Measurements from ENCODE around the gene C19orf81. TPM values are rescaled to one million over a fixed set of nuclear protein-coding genes. Genes with fewer than 3 reads are reported as not detected.

Gene C19orf81
- total and polyA plus RNA-seq, 2 of the 13 experiments (the other 11 are each of a cell fraction or from before 2014, with no cell fraction given): not detected

DNA sequence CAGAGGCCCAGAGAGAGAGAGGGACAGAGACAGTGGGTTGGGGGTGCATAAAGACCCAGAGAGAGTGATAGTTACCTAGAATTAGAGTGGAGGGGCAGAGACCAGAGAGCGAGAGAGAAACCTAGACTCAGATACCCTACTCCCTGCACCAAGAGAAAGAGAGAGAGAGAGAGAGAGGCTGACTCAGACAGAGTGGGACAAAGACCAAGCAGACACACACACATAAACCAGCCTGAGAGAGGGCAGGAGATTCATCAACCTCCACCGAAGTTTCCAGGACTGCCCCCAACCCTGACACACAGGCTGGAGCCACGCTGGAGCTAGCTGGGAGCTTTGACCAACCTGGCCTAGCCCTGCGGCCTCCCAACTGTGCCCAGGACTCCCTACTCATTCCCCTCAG, 22.4 kb upstream of the C19orf81 start (continued):
- TF ChIP-seq REST (IDR thresholded peaks at IDR 0.05; ENCODE audit: borderline replicate concordance in 1 of 2, low read depth in 1 of 2, low read length in 2 of 2): no peak
- TF ChIP-seq RAD51 (IDR thresholded peaks at IDR 0.05; ENCODE audit: borderline replicate concordance): no peak
- TF ChIP-seq ZNF501 (CRISPR knock-in tag; IDR thresholded peaks at IDR 0.05): no peak

- no TSS peak for BruUV-seq (replicated peaks)
- H3K36me3 ChIP-seq (replicated peaks in 1 of 2; ENCODE audit: control insufficient read depth in 1 of 2, insufficient read depth in 2 of 2, low read length in 2 of 2): no peaks in the 10 kb centered on the region
- no peak overlapping the region for H3K27ac ChIP-seq (ENCODE audit: extremely low read length, insufficient read depth, low read length)
- no peaks in the 10 kb centered on the region for H3K4me1 ChIP-seq (ENCODE audit: insufficient read depth, low read length)
- ATAC-seq (no peak), FAIRE-seq (no peak), DNase-seq (ENCODE audit: low spot score) (no peak)
- WGBS (ENCODE audit: low lambda C conversion rate): 40% methylated on average over 5 of the region's 5 CpGs
- H3K4me2 ChIP-seq (ENCODE audit: low read depth, low read length): no peak overlapping the region
- intact Hi-C loops (cut with micrococcal nuclease; ENCODE audit: unreplicated experiment) (no loop called here), in situ Hi-C loops (cut with HindIII; ENCODE audit: extremely low pct_ligation_motif_present, low pct_unique_long_range_greater_than_20kb) (no loop called here)
- ChIA-PET CTCF (ENCODE audit: low intra/inter-chr PET ratio, low total read pairs) (no interaction called here), POLR2A (no interaction called here)
- H3K27me3 ChIP-seq (ENCODE audit: control insufficient read depth in 1 of 2, insufficient read depth in 2 of 2, low read length in 2 of 2): peaks cover 2 to 7% of the 10 kb centered on the region in 2 experiments; a peak in 2 of 5 replicates
- no peak overlapping the region for H3K4me3 ChIP-seq (replicated peaks in 1 of 3; ENCODE audit: insufficient read depth in 1 of 3, low read depth in 2 of 3, low read length in 3 of 3)
- no peaks in the 10 kb centered on the region for H3K79me2 ChIP-seq (ENCODE audit: insufficient read depth, low read length)
- H3K9me3 ChIP-seq (ENCODE audit: low read length): peaks cover 3% of the 10 kb centered on the region
- H4K20me1 ChIP-seq (ENCODE audit: insufficient read depth, low read length): no peaks in the 10 kb centered on the region
- no peak overlapping the region for H2AFZ ChIP-seq (ENCODE audit: low read length)
- H3K9ac ChIP-seq (ENCODE audit: insufficient read depth, low read depth, low read length): no peak overlapping the region
- TF ChIP-seq ATRX (CRISPR knock-in tag; IDR thresholded peaks at IDR 0.05; ENCODE audit: borderline replicate concordance) (no peak), RXRA (CRISPR knock-in tag; IDR thresholded peaks at IDR 0.05) (no peak)
- TF ChIP-seq, protein P1, sequence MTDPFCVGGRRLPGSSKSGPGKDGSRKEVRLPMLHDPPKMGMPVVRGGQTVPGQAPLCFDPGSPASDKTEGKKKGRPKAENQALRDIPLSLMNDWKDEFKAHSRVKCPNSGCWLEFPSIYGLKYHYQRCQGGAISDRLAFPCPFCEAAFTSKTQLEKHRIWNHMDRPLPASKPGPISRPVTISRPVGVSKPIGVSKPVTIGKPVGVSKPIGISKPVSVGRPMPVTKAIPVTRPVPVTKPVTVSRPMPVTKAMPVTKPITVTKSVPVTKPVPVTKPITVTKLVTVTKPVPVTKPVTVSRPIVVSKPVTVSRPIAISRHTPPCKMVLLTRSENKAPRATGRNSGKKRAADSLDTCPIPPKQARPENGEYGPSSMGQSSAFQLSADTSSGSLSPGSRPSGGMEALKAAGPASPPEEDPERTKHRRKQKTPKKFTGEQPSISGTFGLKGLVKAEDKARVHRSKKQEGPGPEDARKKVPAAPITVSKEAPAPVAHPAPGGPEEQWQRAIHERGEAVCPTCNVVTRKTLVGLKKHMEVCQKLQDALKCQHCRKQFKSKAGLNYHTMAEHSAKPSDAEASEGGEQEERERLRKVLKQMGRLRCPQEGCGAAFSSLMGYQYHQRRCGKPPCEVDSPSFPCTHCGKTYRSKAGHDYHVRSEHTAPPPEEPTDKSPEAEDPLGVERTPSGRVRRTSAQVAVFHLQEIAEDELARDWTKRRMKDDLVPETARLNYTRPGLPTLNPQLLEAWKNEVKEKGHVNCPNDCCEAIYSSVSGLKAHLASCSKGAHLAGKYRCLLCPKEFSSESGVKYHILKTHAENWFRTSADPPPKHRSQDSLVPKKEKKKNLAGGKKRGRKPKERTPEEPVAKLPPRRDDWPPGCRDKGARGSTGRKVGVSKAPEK (CRISPR knock-in tag; IDR thresholded peaks at IDR 0.05; ENCODE audit: borderline replicate concordance): no peak
Measured at GRCh38 chr19:50628146-50628545, 21.1 kb upstream of the C19orf81 start.

All from HepG2 (cell line).